ENCODE measurements around the gene LPCAT3. TPM values are rescaled to one million over a fixed set of nuclear protein-coding genes. Genes with fewer than 3 reads are reported as not detected.

LPCAT3 gene
- total RNA-seq, 5 donors from 2014 or later (not counting 1 experiment from before 2014, with no cell fraction given) = 19.3 to 27.6 (median 22.6) TPM

DNA sequence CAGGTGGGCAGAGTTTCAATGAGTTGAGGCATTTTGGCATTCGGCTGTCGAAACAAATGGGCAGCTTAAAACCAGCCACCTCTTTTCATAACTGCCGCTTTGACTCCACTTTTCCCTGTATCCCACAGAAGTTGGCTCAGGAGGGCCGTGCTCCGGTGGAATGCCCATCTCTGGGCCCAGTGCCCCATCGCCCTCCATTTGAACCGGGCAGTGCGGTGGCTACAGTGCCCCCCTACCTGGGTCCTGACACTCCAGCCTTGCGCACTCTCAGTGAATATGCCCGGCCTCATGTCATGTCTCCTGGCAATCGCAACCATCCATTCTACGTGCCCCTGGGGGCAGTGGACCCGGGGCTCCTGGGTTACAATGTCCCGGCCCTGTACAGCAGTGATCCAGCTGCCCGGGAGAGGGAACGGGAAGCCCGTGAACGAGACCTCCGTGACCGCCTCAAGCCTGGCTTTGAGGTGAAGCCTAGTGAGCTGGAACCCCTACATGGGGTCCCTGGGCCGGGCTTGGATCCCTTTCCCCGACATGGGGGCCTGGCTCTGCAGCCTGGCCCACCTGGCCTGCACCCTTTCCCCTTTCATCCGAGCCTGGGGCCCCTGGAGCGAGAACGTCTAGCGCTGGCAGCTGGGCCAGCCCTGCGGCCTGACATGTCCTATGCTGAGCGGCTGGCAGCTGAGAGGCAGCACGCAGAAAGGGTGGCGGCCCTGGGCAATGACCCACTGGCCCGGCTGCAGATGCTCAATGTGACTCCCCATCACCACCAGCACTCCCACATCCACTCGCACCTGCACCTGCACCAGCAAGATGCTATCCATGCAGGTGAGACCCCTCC lies 79.7 kb downstream of the LPCAT3 start:
- no peaks in the 10 kb centered on the region for H3K9me3 ChIP-seq
- peaks cover 0 to 12% of the 10 kb centered on the region in 2 donors for H3K36me3 ChIP-seq (ENCODE audit: control insufficient read depth in 2 of 2, extremely low read depth in 1 of 2, insufficient read depth in 1 of 2, low read length in 1 of 2)
- WGBS (ENCODE audit: insufficient coverage) = 85% methylated on average over 29 of the region's 32 CpGs
- CTCF ChIA-PET = interaction anchor here (0.7 to 2.0 kb wide), 17 partner anchors 9 to 86 kb away, joined by 3 to 16 read pairs (median 5); partner anchors contain the start of genes LPCAT3 (in 1 of the 2), SPSB2 (in 1 of the 2) and USP5 (in 1 of the 2)
- H3K27me3 ChIP-seq (replicated peaks in 1 of 2; ENCODE audit: control insufficient read depth in 2 of 2, extremely low read depth in 1 of 2, insufficient read depth in 2 of 2, low read length in 1 of 2) = no peaks in the 10 kb centered on the region
- H3K4me3 ChIP-seq (ENCODE audit: control insufficient read depth in 1 of 2, extremely low read depth in 1 of 2, low read length in 1 of 2) = no peak overlapping the region
- no peak for ATAC-seq (replicated peaks in 1 of 4)
- H3K27ac ChIP-seq (ENCODE audit: low read length) = peak overlapping the region; percentile 94
- POLR2A ChIA-PET = interaction anchor here in 1 of 2 donors (1.0 kb wide), 1 partner anchor 31 kb away, joined by 3 read pairs; no protein-coding TSS in a partner anchor
- peaks cover 10 to 49% of the 10 kb centered on the region in 2 experiments for H3K4me1 ChIP-seq (ENCODE audit: control insufficient read depth in 1 of 2, extremely low read depth in 1 of 2, insufficient read depth in 2 of 2, low read length in 2 of 2)
- Mint-ChIP-seq H3K9me3 (no peaks in the 10 kb centered on the region), H3K27me3 (no peaks in the 10 kb centered on the region), H3K27ac (peak overlapping the region; percentile 91 to 93), H3K36me3 (peaks cover 5% of the 10 kb centered on the region), H3K4me3 (peak overlapping the region in 2 of 3 donors; percentile 76 to 84), H3K4me1 (peaks cover 39 to 61% (median 47%) of the 10 kb centered on the region in 3 donors)
- DNase-seq = no peak

- ATAC-seq (replicated peaks in 1 of 4) (peak; percentile 93 to 95 (median 94)), DNase-seq (peak; percentile 80 to 98 (median 92))
- Histone ChIP-seq H3K27me3 (replicated peaks in 1 of 2; ENCODE audit: control insufficient read depth in 2 of 2, extremely low read depth in 1 of 2, insufficient read depth in 2 of 2, low read length in 1 of 2) (no peaks in the 10 kb centered on the region), H3K9me3 (no peaks in the 10 kb centered on the region), H3K27ac (ENCODE audit: low read length) (peak overlapping the region; percentile 94), H3K36me3 (ENCODE audit: control insufficient read depth in 2 of 2, extremely low read depth in 1 of 2, insufficient read depth in 1 of 2, low read length in 1 of 2) (peaks cover 0 to 12% of the 10 kb centered on the region in 2 donors), H3K4me1 (ENCODE audit: control insufficient read depth in 1 of 2, extremely low read depth in 1 of 2, insufficient read depth in 2 of 2, low read length in 2 of 2) (peaks cover 16 to 48% of the 10 kb centered on the region in 2 experiments), H3K4me3 (ENCODE audit: control insufficient read depth in 1 of 2, extremely low read depth in 1 of 2, low read length in 1 of 2) (peak overlapping the region; percentile 62 to 72)
- WGBS (ENCODE audit: insufficient coverage) = under 1% methylated on average over 61 of the region's 80 CpGs
- Mint-ChIP-seq H3K27ac (peak overlapping the region; percentile 91 to 93), H3K4me1 (peaks cover 39 to 60% (median 46%) of the 10 kb centered on the region in 3 donors), H3K36me3 (peaks cover 5% of the 10 kb centered on the region), H3K9me3 (no peaks in the 10 kb centered on the region), H3K27me3 (no peaks in the 10 kb centered on the region), H3K4me3 (peak overlapping the region; percentile 76 to 84 (median 83))
- ChIA-PET POLR2A (interaction anchor here in 1 of 2 donors (1.0 kb wide), 1 partner anchor 30 kb away, joined by 3 read pairs; no protein-coding TSS in a partner anchor), CTCF (interaction anchor here (0.5 to 2.0 kb wide), 16 partner anchors 9 to 170 kb away, joined by 3 to 16 read pairs (median 5); partner anchors contain the start of genes LPCAT3 (in 1 of the 2), SPSB2 (in 1 of the 2) and USP5 (in 1 of the 2))
Measured at GRCh38 chr12:6937481-6938352, 80.6 kb downstream of the LPCAT3 start.

GRCh38 chr12:6936636-6937480 lies 81.4 kb downstream of the LPCAT3 start:
- H3K4me3 Mint-ChIP-seq = peak overlapping the region; percentile 76 to 84 (median 83)
- no peaks in the 10 kb centered on the region for H3K9me3 ChIP-seq
- peak in 24 of 35 experiments; percentile 30 to 68 (median 48) for DNase-seq
- peak overlapping the region; percentile 94 for H3K27ac ChIP-seq (ENCODE audit: low read length)
- ChIA-PET POLR2A (no interaction called here), CTCF (interaction anchor here (0.5 to 1.5 kb wide), 6 partner anchors 12 to 171 kb away, joined by 3 to 14 read pairs (median 4); no protein-coding TSS in a partner anchor)
- H3K36me3 Mint-ChIP-seq = peaks cover 5% of the 10 kb centered on the region
- H3K27me3 Mint-ChIP-seq = no peaks in the 10 kb centered on the region
- H3K4me3 ChIP-seq (ENCODE audit: control insufficient read depth in 1 of 2, extremely low read depth in 1 of 2, low read length in 1 of 2) = peak overlapping the region; percentile 65 to 72
- peak overlapping the region; percentile 91 to 93 for H3K27ac Mint-ChIP-seq
- H3K9me3 Mint-ChIP-seq = no peaks in the 10 kb centered on the region
- peaks cover 25 to 42% of the 10 kb centered on the region in 2 experiments for H3K4me1 ChIP-seq (ENCODE audit: control insufficient read depth in 1 of 2, extremely low read depth in 1 of 2, insufficient read depth in 2 of 2, low read length in 2 of 2)
- peak; percentile 2 to 25 (median 16) for ATAC-seq (replicated peaks in 1 of 4)
- peaks cover 47 to 61% (median 48%) of the 10 kb centered on the region in 3 donors for H3K4me1 Mint-ChIP-seq
- no peaks in the 10 kb centered on the region for H3K27me3 ChIP-seq (replicated peaks in 1 of 2; ENCODE audit: control insufficient read depth in 2 of 2, extremely low read depth in 1 of 2, insufficient read depth in 2 of 2, low read length in 1 of 2)
- peaks cover 0 to 12% of the 10 kb centered on the region in 2 donors for H3K36me3 ChIP-seq (ENCODE audit: control insufficient read depth in 2 of 2, extremely low read depth in 1 of 2, insufficient read depth in 1 of 2, low read length in 1 of 2)
- 1% methylated on average over 36 of the region's 36 CpGs for WGBS (ENCODE audit: insufficient coverage)

DNA sequence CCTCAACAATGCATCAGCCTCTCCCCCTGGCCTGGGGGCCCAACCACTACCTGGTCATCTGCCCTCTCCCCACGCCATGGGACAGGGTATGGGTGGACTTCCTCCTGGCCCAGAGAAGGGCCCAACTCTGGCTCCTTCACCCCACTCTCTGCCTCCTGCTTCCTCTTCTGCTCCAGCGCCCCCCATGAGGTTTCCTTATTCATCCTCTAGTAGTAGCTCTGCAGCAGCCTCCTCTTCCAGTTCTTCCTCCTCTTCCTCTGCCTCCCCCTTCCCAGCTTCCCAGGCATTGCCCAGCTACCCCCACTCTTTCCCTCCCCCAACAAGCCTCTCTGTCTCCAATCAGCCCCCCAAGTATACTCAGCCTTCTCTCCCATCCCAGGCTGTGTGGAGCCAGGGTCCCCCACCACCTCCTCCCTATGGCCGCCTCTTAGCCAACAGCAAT lies 82.1 kb downstream of the LPCAT3 start:
- no peaks in the 10 kb centered on the region for H3K27me3 ChIP-seq (replicated peaks in 1 of 2; ENCODE audit: control insufficient read depth in 2 of 2, extremely low read depth in 1 of 2, insufficient read depth in 2 of 2, low read length in 1 of 2)
- peaks cover 5% of the 10 kb centered on the region for H3K36me3 Mint-ChIP-seq
- ChIA-PET CTCF (interaction anchor here in 1 of 2 donors (0.7 to 1.0 kb wide), 2 partner anchors 11 to 101 kb away, joined by 3 to 4 read pairs; no protein-coding TSS in a partner anchor), POLR2A (interaction anchor here in 1 of 2 donors (0.7 kb wide), 1 partner anchor 12 kb away, joined by 3 read pairs; no protein-coding TSS in a partner anchor)
- H3K27ac Mint-ChIP-seq = peak overlapping the region; percentile 91 to 93
- H3K9me3 ChIP-seq = no peaks in the 10 kb centered on the region
- ATAC-seq (replicated peaks in 1 of 4) (no peak), DNase-seq (no peak)
- H3K4me3 Mint-ChIP-seq = peak overlapping the region; percentile 76 to 84 (median 83)
- peaks cover 46 to 64% (median 52%) of the 10 kb centered on the region in 3 donors for H3K4me1 Mint-ChIP-seq
- H3K36me3 ChIP-seq (ENCODE audit: control insufficient read depth in 2 of 2, extremely low read depth in 1 of 2, insufficient read depth in 1 of 2, low read length in 1 of 2) = peaks cover 0 to 12% of the 10 kb centered on the region in 2 donors
- H3K4me1 ChIP-seq (ENCODE audit: control insufficient read depth in 1 of 2, extremely low read depth in 1 of 2, insufficient read depth in 2 of 2, low read length in 2 of 2) = peaks cover 27 to 45% of the 10 kb centered on the region in 2 experiments
- no peaks in the 10 kb centered on the region for H3K9me3 Mint-ChIP-seq
- H3K4me3 ChIP-seq (ENCODE audit: control insufficient read depth in 1 of 2, extremely low read depth in 1 of 2, low read length in 1 of 2) = peak overlapping the region in 1 of 2 donors; percentile 72
- H3K27ac ChIP-seq (ENCODE audit: low read length) = peak overlapping the region; percentile 94
- 77% methylated on average over 2 of the region's 3 CpGs for WGBS (ENCODE audit: insufficient coverage)
- no peaks in the 10 kb centered on the region for H3K27me3 Mint-ChIP-seq

DNA sequence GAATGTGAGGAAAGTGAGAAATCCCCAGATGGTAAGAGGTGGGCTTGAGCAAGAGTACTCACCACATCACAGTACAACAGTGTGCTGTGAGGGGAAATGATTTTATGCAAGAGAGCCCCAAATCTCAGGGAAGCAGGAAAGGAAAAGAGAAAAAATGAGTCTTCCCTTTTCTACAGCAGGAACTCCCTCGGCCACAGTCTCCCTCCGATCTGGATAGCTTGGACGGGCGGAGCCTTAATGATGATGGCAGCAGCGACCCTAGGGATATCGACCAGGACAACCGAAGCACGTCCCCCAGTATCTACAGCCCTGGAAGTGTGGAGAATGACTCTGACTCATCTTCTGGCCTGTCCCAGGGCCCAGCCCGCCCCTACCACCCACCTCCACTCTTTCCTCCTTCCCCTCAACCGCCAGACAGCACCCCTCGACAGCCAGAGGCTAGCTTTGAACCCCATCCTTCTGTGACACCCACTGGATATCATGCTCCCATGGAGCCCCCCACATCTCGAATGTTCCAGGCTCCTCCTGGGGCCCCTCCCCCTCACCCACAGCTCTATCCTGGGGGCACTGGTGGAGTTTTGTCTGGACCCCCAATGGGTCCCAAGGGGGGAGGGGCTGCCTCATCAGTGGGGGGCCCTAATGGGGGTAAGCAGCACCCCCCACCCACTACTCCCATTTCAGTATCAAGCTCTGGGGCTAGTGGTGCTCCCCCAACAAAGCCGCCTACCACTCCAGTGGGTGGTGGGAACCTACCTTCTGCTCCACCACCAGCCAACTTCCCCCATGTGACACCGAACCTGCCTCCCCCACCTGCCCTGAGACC lies 82.7 kb downstream of the LPCAT3 start:
- H3K27ac ChIP-seq (ENCODE audit: low read length) = peak overlapping the region; percentile 94

More for the DNA sequence above, 82.7 kb downstream of the LPCAT3 start:
- Mint-ChIP-seq H3K27me3 (no peaks in the 10 kb centered on the region), H3K36me3 (peaks cover 5% of the 10 kb centered on the region), H3K4me3 (peak overlapping the region; percentile 31 to 84 (median 49)), H3K27ac (peak overlapping the region; percentile 91 to 93), H3K4me1 (peaks cover 51 to 70% (median 57%) of the 10 kb centered on the region in 3 donors), H3K9me3 (no peaks in the 10 kb centered on the region)
- Histone ChIP-seq H3K4me3 (ENCODE audit: control insufficient read depth in 1 of 2, extremely low read depth in 1 of 2, low read length in 1 of 2) (no peak overlapping the region), H3K4me1 (ENCODE audit: control insufficient read depth in 1 of 2, extremely low read depth in 1 of 2, insufficient read depth in 2 of 2, low read length in 2 of 2) (peaks cover 27 to 45% of the 10 kb centered on the region in 2 experiments), H3K27me3 (replicated peaks in 1 of 2; ENCODE audit: control insufficient read depth in 2 of 2, extremely low read depth in 1 of 2, insufficient read depth in 2 of 2, low read length in 1 of 2) (no peaks in the 10 kb centered on the region), H3K36me3 (ENCODE audit: control insufficient read depth in 2 of 2, extremely low read depth in 1 of 2, insufficient read depth in 1 of 2, low read length in 1 of 2) (peaks cover 0 to 12% of the 10 kb centered on the region in 2 donors), H3K9me3 (no peaks in the 10 kb centered on the region)
- ChIA-PET POLR2A (interaction anchor here in 1 of 2 donors (0.7 kb wide), 1 partner anchor 12 kb away, joined by 3 read pairs; no protein-coding TSS in a partner anchor), CTCF (interaction anchor here in 1 of 2 donors (0.5 to 0.8 kb wide), 3 partner anchors 12 to 177 kb away, joined by 3 read pairs; no protein-coding TSS in a partner anchor)
- WGBS (ENCODE audit: insufficient coverage) = 80% methylated on average over 3 of the region's 14 CpGs
- ATAC-seq (replicated peaks in 1 of 4) = no peak
- DNase-seq = no peak
